Vagina (tissue), 2 donors: Measurements from ENCODE around the gene PSMB3.

Source experiments
- POLR2A ChIP-seq, 2 donors: fragments of 450-650 bp; IDR thresholded peaks; one replicate each; pipeline ENCODE4 v1.6.1; 2017; ENCODE audit warnings: antibody characterized with exemption in 2 of 2, mild to moderate bottlenecking in 2 of 2, moderate library complexity in 2 of 2
- TF ChIP-seq, protein P1 (sequence below), 3 experiments: fragments of 450-650 bp in 2 of 3; fragments of 200-600 bp in 1 of 3; sonication (generic) in 1 of 3; IDR thresholded peaks; one replicate each; pipeline ENCODE4 v1.5.1; 2017 to 2019; ENCODE audit warnings: antibody characterized with exemption in 3 of 3, mild to moderate bottlenecking in 2 of 3, moderate library complexity in 2 of 3

DNA sequence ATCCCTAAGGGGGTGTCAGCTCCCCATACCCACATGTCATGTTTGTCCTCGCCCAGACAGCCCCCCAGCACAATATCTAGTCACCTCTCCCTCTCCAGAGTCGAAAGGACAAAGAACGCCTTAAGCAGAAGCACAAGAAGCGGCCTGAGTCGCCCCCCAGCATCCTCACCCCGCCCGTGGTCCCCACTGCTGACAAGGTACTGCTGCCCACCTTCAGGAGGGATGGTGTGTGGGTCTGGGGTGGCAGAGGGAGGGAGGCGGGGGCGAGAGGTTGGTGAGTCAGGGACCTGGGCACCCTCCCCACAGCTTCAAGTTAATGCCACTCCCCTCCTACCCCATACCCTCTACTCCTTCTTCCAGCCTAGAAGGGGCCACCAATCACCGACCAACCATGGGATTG lies 39.9 kb upstream of the PSMB3 start:
- TF ChIP-seq, protein P1, sequence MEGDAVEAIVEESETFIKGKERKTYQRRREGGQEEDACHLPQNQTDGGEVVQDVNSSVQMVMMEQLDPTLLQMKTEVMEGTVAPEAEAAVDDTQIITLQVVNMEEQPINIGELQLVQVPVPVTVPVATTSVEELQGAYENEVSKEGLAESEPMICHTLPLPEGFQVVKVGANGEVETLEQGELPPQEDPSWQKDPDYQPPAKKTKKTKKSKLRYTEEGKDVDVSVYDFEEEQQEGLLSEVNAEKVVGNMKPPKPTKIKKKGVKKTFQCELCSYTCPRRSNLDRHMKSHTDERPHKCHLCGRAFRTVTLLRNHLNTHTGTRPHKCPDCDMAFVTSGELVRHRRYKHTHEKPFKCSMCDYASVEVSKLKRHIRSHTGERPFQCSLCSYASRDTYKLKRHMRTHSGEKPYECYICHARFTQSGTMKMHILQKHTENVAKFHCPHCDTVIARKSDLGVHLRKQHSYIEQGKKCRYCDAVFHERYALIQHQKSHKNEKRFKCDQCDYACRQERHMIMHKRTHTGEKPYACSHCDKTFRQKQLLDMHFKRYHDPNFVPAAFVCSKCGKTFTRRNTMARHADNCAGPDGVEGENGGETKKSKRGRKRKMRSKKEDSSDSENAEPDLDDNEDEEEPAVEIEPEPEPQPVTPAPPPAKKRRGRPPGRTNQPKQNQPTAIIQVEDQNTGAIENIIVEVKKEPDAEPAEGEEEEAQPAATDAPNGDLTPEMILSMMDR (IDR thresholded peaks at IDR 0.05) = no peak
- TF ChIP-seq POLR2A (IDR thresholded peaks at IDR 0.05) = no peak
